Measurements from ENCODE around the gene AP1S1. TPM values are rescaled to one million over a fixed set of nuclear protein-coding genes. Genes with fewer than 3 reads are reported as not detected.
"Not testable (repeated sequence)": the region's sequence is repeated elsewhere in the genome, so short reads cannot be mapped to it uniquely, and the experiment has no call there.

Gene AP1S1
- total RNA-seq, 1 donor from 2014 or later, result 26.8 TPM

- DNase-seq (ENCODE audit: low spot score) (no peak), ATAC-seq (no peak)
Observed at GRCh38 chr7:101198476-101198875, 44.2 kb downstream of the AP1S1 start.

GRCh38 chr7:101199522-101199921 is 45.2 kb downstream of the AP1S1 start:
- ATAC-seq; DNase-seq (ENCODE audit: low spot score): not testable (repeated sequence)

DNA sequence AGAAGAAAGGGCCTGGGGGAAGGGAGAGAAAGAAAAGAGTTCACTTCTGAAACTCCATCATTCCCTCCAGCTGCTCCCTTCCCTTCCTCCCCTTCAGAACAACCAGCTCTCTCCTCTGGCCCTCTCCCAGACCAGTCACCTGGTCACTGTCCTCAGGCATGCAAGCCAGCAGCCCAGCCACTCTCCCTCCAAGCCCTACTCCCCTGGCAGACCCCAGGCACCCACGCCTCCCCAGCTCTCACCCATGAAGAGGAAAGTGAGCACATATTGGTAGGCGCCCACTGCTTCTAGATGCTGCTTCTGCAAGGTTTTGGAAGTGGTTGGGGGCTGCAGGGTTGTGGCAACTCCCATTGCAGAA is 46.2 kb downstream of the AP1S1 start:
- DNase-seq (ENCODE audit: low spot score), result no peak
- peak; percentile 67 for ATAC-seq

DNA sequence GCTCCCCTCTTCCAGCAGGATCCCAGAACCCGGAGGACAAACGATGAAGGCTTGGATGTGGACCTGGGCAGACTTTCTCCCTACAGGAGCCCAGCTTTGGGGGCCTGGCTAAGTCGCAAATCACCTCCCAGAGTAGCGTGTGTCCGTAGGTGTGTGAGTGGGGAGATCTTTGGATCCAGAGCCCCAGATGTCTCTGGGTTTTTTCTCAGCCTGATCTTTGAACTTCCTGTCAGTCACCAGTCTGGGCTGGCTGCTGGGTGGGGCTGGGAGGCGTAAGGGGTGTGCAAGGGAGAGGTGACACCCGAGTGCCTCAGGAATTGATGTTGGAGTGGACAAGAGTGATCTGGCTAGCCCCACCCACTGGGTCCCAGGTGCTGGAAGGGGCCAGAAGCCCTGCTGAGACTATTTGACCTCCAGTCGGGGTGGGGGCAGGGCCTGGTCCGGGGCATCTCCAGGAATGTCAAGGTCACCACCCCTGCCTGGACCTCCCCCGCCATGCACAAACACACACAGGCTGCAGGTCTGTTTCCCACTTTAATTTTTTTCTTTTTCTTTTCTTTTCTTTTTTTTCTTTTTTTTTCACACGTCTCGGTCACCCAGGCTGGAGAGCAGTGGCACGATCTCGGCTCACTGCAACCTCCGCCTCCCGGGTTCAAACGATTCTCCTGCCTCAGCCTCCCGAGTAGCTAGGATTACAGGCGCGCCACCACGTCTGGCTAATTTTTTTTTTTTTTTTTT is 46.8 kb downstream of the AP1S1 start, which contains the start of gene MOGAT3:
MOGAT3 (minus strand) TSS at position 175 of the 738 bp plus-strand sequence. CDS start 182 bp downstream, outside the sequence.
- peak; percentile 78 for DNase-seq (ENCODE audit: low spot score)
- ATAC-seq, result peak; percentile 78

DNA sequence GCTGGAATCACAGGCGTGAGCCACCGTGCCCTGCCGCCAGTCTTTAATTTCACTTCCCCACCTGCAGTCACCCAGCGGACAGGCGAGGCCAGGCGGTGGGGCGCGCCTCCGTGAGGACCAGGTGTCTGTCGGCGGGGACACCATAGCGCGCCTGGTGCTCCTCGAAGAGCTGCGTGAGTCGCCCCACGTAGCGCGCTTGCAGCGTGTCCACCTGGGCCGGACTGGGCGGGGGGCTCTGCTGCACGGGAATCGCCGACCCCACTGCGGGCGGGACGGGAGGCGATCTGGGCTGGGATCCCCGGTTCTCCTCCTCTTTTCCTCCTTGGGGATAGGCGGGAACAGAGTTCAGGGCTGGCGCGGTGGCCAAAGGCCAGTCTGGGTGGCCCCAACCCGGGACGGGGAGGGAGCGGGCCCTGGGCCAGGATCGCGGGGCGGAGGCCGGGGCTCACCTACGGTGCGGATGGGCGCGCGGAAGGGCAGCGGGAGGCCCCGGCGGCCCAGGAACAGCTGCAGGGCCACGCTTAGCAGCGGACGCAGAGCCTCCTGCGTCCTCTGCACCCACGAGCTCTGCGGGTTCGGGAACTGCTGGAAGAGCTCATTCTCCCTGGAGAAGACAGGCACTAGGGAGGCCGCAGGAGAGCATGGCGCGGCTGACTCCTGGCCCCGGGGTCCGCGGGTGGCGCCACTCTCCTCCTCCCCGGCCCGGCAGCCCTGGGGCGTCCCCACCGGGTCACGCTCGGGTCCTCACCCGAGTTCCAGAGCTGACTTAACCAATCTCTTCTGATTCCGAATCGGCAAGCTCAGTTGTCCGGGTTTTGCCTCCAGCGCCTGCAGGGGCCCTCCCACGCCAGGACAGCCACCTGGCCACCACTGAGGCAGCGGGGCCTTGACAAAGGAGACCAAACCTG is 47.7 kb downstream of the AP1S1 start:
- peak; percentile 82 for ATAC-seq

GRCh38 chr7:101202603-101202918 is 48.3 kb downstream of the AP1S1 start:
- no peak for ATAC-seq
- DNase-seq (ENCODE audit: low spot score), result no peak

More for the DNA sequence above, 47.7 kb downstream of the AP1S1 start:
- DNase-seq (ENCODE audit: low spot score), result peak; percentile 82

- not testable (repeated sequence) for DNase-seq (ENCODE audit: low spot score); ATAC-seq
Observed at GRCh38 chr7:101203740-101204738, 49.8 kb downstream of the AP1S1 start.

DNA sequence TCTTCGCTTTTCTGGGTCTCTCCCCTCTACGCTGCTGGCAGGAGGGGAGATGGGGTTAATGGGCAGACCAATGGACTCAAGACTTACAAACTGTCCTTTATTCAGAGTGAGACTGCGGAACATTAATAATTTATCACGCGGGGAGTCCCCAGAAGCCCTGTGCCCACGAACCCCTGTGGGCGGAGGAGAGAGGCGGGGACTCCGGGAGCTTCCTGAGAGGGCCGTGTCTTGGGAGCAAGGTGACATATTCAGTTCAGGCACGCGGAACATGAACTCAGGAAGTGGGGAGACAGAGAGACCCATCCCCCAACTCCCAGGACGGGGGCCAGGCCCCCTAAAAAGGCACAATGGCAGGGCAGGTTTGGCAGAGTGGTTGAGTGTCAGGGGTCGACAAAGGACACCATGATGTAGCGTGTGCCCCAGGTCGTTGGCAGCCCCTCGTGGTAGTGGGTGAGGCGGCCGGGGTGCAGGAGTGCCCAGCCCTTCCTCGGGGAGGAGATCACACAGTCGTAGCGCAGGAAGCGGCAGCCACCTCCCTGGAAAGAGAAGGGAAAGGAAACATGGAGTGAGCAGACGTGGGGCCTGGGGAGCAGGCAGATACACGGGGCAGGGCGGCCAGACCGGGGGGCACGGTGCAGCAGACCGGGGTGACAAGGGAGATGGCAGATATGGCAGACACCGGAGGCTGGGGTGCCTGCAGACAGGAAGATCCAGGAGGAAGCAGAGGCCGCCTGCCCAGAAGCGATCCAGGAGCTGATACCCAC is 51.8 kb downstream of the AP1S1 start:
- ATAC-seq (no peak), DNase-seq (ENCODE audit: low spot score) (no peak)

DNA sequence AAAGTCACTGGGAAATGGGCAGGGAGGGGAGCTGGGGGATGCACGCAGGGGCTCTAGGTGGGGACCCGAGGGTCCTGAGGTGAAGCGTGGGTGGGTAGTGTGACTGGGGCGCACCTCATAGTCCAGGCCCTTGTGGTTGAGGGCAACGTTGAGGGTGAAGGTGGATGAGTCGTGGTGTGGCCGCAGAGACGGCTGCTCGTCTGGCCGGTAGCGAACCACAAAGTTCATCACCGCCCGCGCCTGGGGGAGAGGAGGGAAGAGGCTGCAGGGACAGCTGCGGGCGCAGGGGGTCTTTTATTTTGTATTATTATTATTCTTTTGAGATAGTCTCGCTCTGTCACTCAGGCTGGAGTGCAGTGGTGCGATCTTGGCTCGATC is 52.4 kb downstream of the AP1S1 start:
- DNase-seq (ENCODE audit: low spot score), result no peak
- ATAC-seq, result no peak

- DNase-seq (ENCODE audit: low spot score), result no peak
- no peak for ATAC-seq
Observed at GRCh38 chr7:101207459-101207858, 53.2 kb downstream of the AP1S1 start.

- no peak for ATAC-seq
- no peak for DNase-seq (ENCODE audit: low spot score)
Observed at GRCh38 chr7:101208794-101209193, 54.5 kb downstream of the AP1S1 start.

DNA sequence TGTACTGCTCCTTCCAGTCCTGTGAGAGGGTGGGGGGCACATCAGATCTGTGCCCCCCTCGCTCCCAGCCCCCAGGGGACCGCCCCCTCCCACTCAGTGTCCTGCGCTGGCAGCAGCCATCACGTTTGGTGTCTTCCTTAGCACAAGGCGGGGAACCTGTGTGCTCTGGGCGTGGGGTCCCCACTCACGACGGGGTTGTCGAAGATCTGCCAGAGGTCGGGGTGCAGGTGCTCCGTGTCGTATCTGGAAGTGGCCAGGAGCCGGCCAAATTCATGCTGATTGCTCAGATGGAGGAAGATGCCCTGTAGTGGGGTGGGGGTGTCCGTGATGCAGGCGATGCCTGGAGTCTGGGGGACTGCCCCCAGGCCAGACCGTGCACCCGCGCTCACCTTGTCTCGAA is 55.9 kb downstream of the AP1S1 start:
- ATAC-seq (no peak), DNase-seq (ENCODE audit: low spot score) (no peak)

Other genes starting within 250 kb of the AP1S1 start
- 9.4 TPM for gene MUC3A, start 204.9 kb upstream of the AP1S1 start, total RNA-seq
- 0.05 TPM for gene MUC12, start 184.9 kb upstream of the AP1S1 start, total RNA-seq
- not detected for gene MUC17, start 134.4 kb upstream of the AP1S1 start, total RNA-seq
- gene TRIM56, start 69.0 kb upstream of the AP1S1 start, total RNA-seq, result 23.5 TPM
- 27.5 TPM for gene SERPINE1, start 27.4 kb upstream of the AP1S1 start, total RNA-seq
- gene VGF, start 11.1 kb downstream of the AP1S1 start, total RNA-seq, result not detected
- gene NAT16, start 25.8 kb downstream of the AP1S1 start, total RNA-seq, result not detected
- gene MOGAT3, start 46.6 kb downstream of the AP1S1 start, total RNA-seq, result 12.0 TPM
- 54.8 TPM for gene PLOD3, start 63.1 kb downstream of the AP1S1 start, total RNA-seq
- 115 TPM for gene ZNHIT1, start 63.7 kb downstream of the AP1S1 start, total RNA-seq
- gene CLDN15, start 83.3 kb downstream of the AP1S1 start, total RNA-seq, result 8.6 TPM
- 131 TPM for gene FIS1, start 90.6 kb downstream of the AP1S1 start, total RNA-seq
- 7.0 TPM for gene IFT22, start 167.3 kb downstream of the AP1S1 start, total RNA-seq
- gene COL26A1, start 208.4 kb downstream of the AP1S1 start, total RNA-seq, result 6.7 TPM